GM12878 (cell line): ENCODE data around the gene PCSK6. TPM values are rescaled to one million over a fixed set of nuclear protein-coding genes. Genes with fewer than 3 reads are reported as not detected.

Experiments
- ATAC-seq: fragments of 200-7000 bp; cut with Tn5 transposase; 3 replicates; pipeline ENCODE4 v1.9.1; 2020; ENCODE audit warnings: mild to moderate bottlenecking, moderate library complexity
- BruUV-seq: library from RNA; stranded (reverse); fragments of 400-500 nt; replicated peaks from 2 replicates; lab custom pipeline; 2021; lab: Mats Ljungman, UMichigan
- CTCF ChIA-PET: fragments of 300-600 bp; sonication (Branson Sonifier 250); formaldehyde crosslinking; extraction: SDS; loops from one replicate; lab custom pipeline; 2021; ENCODE audit warnings: inconsistent platforms; lab: Yijun Ruan, JAX
- POLR2A ChIA-PET: fragments of 350-600 bp; formaldehyde crosslinking; extraction: SDS; loops from one replicate; lab custom pipeline; 2021; ENCODE audit warnings: inconsistent platforms; lab: Charles Lee
- RAD21 ChIA-PET: fragments of 300-600 bp; sonication (Branson Sonifier 250); formaldehyde crosslinking; loops from one replicate; lab custom pipeline; 2023; ENCODE audit warnings: antibody characterized with exemption; ENCODE audit not compliant: unreplicated experiment; lab: Charles Lee
- SMC1A ChIA-PET: fragments of 300-600 bp; sonication (Branson Sonifier 250); formaldehyde crosslinking; loops from one replicate; lab custom pipeline; 2023; ENCODE audit not compliant: unreplicated experiment, uncharacterized antibody; lab: Charles Lee
- DNase-seq: peaks from one replicate; pipeline ENCODE4 v3.0.0-alpha.2; 2011; ENCODE audit warnings: low read depth, low spot score
- FAIRE-seq: peaks from 3 replicates; lab custom pipeline; 2011; peaks lifted over from hg19 to GRCh38; lab: Jason Lieb, UNC
- H2AFZ ChIP-seq: 2 replicates; pipeline ENCODE4 v1.6.0; 2011; ENCODE audit warnings: low read depth, low read length, control low read depth; ENCODE audit not compliant: control insufficient read depth
- H3K27ac ChIP-seq: 2 replicates; pipeline ENCODE4 v1.5.1; 2011; ENCODE audit warnings: control low read depth; ENCODE audit not compliant: control insufficient read depth, insufficient read depth
- H3K27me3 ChIP-seq, 2 experiments: replicated peaks in 1 of 2; 2 replicates each; pipeline versions ENCODE4 v1.6.0 to v1.6.1; 2011; ENCODE audit warnings: low read length in 1 of 2; ENCODE audit not compliant: control insufficient read depth in 2 of 2, insufficient read depth in 2 of 2
- H3K36me3 ChIP-seq, 2 experiments: 2 replicates each; pipeline ENCODE4 v1.5.1; 2011; ENCODE audit warnings: low read length in 1 of 2; ENCODE audit not compliant: control insufficient read depth in 2 of 2, insufficient read depth in 2 of 2
- H3K4me1 ChIP-seq: 2 replicates; pipeline ENCODE4 v1.6.1; 2011; ENCODE audit warnings: mild to moderate bottlenecking, low read length, moderate library complexity, mixed read lengths; ENCODE audit not compliant: control insufficient read depth, insufficient read depth
- H3K4me2 ChIP-seq: 2 replicates; pipeline ENCODE4 v1.6.0; 2011; ENCODE audit warnings: control low read depth; ENCODE audit not compliant: control insufficient read depth, insufficient read depth
- H3K4me3 ChIP-seq: fragments of 200-600 bp; sonication (generic); 2 replicates; pipeline ENCODE4 v1.5.1; 2016
- H3K79me2 ChIP-seq: 2 replicates; pipeline ENCODE4 v1.6.0; 2011; ENCODE audit warnings: low read length; ENCODE audit not compliant: control insufficient read depth, insufficient read depth
- H3K9ac ChIP-seq: 2 replicates; pipeline ENCODE4 v1.8.0; 2011; ENCODE audit warnings: low read length, control low read depth, mixed read lengths; ENCODE audit not compliant: control insufficient read depth, insufficient read depth
- H3K9me3 ChIP-seq: replicated peaks from 3 replicates; pipeline ENCODE4 v1.5.1; 2011; ENCODE audit warnings: mild to moderate bottlenecking, low read length; ENCODE audit not compliant: control insufficient read depth, insufficient read depth
- H4K20me1 ChIP-seq: 2 replicates; pipeline ENCODE4 v1.6.0; 2011; ENCODE audit not compliant: control insufficient read depth, insufficient read depth
- CBX5 ChIP-seq: sonication (generic); IDR thresholded peaks from 2 replicates; pipeline ENCODE4 v1.6.1; 2016; ENCODE audit warnings: low read depth, moderate library complexity, mild to moderate bottlenecking, inconsistent platforms
- ESRRA ChIP-seq: IDR thresholded peaks from 2 replicates; pipeline ENCODE4 v1.6.1; 2012; ENCODE audit warnings: mild to moderate bottlenecking, low read length, improper control_type of control experiment
- POLR2AphosphoS5 ChIP-seq: IDR thresholded peaks from 2 replicates; pipeline ENCODE4 v1.6.1; 2011; ENCODE audit warnings: mild to moderate bottlenecking, low read length, inconsistent platforms
- WRNIP1 ChIP-seq: IDR thresholded peaks from 2 replicates; pipeline ENCODE4 v1.6.1; 2011; ENCODE audit warnings: low read depth, low read length, improper control_type of control experiment, borderline replicate concordance
- YBX1 ChIP-seq: fragments of 450-650 bp; IDR thresholded peaks from 2 replicates; pipeline ENCODE4 v1.6.1; 2016; ENCODE audit warnings: antibody characterized with exemption
- ZBED1 ChIP-seq: IDR thresholded peaks from 2 replicates; pipeline ENCODE4 v1.6.1; 2016; ENCODE audit warnings: borderline replicate concordance
- WGBS: methylation state at CpG from one replicate; pipeline ENCODE4 v1.1.6; 2016; ENCODE audit warnings: low lambda C conversion rate; ENCODE audit not compliant: insufficient replicate concordance, insufficient coverage; ENCODE audit errors: missing lambda C conversion rate; 5-methylcytosine and 5-hydroxymethylcytosine counted together
- in situ Hi-C: fragments of 300-500 bp; cut with MboI; formaldehyde crosslinking; loops from 9 replicates; pipeline ENCODE4 v1.14.3; 2018; ENCODE audit warnings: mixed read lengths
- intact Hi-C: fragments of 100-400 bp; cut with micrococcal nuclease; formaldehyde crosslinking; loops from one replicate; pipeline ENCODE4 v1.14.2; 2022; ENCODE audit not compliant: unreplicated experiment
- polyA plus RNA-seq, 11 experiments: library from polyadenylated mRNA; depleted of rRNA in 4 of 11; unstranded in 6 of 11; stranded (reverse) in 5 of 11; fragments of >200 nt; fragmentation: Nextera tagmentation in 4 of 11; fragmentation: Illumina TruSeq in 1 of 11; extraction: Ambion mirVana in 4 of 11; extraction: Trizol in 1 of 11; gene quantifications; 1 replicate in 1 of 11; 2 replicates in 10 of 11; pipeline versions ENCODE4 v1.2.1 to v1.2.3, GENCODE V29; 2011 to 2016; ENCODE audit warnings: inconsistent platforms in 2 of 11, missing spikeins in 2 of 11, low read depth in 1 of 11
- total RNA-seq, 4 experiments: library from RNA; depleted of rRNA in 3 of 4; stranded (reverse); fragments of >200 nt in 3 of 4; fragmentation: Illumina TruSeq in 1 of 4; extraction: Trizol in 1 of 4; gene quantifications; 2 replicates each; pipeline versions ENCODE4 v1.2.1 to v1.2.3, GENCODE V29; 2013 to 2021
- TF ChIP-seq, protein P1 (sequence below): fragments of 450-650 bp; IDR thresholded peaks from 2 replicates; pipeline ENCODE4 v1.6.1; 2018; ENCODE audit warnings: mild to moderate bottlenecking, low read depth, moderate library complexity; ENCODE audit not compliant: partially characterized antibody

The PCSK6 gene
- total and polyA plus RNA-seq, 10 of the 15 experiments (the other 5 are each of a cell fraction or from before 2014, with no cell fraction given): 0.19 to 0.67 (median 0.25) TPM; not detected in 4

DNA sequence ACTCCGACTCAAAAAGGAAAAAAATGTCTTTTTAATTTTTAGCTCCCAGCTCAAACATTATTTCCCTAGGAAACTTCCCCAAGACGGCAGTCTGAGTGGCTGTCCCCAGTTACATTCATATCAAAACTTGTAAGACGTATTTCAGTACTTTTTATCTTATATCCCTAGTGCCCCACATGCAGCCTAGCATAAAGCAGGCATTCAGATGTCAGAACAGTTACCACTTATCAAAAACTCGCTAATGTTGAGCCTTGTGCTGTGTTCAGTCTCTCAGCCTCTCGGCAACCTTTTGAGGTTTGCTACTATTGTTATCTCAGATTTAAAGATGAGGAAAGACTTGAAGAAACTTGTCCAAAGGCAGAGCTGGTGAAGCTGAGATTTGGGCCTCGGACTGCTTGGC is 205.6 kb downstream of the PCSK6 start:
- SMC1A ChIA-PET: interaction anchor here (0.6 to 1.7 kb wide), 3 partner anchors 9 to 267 kb away, joined by 3 to 7 read pairs (median 3); no protein-coding TSS in a partner anchor
- no peak overlapping the region for H2AFZ ChIP-seq
- H3K4me1 ChIP-seq: no peaks in the 10 kb centered on the region; the same call in 1 of the 2 replicates
- peaks cover 13% of the 10 kb centered on the region for H3K79me2 ChIP-seq
- no peaks in the 10 kb centered on the region for H3K27me3 ChIP-seq
- H3K9me3 ChIP-seq: no peaks in the 10 kb centered on the region; the same call in 2 of the 3 replicates
- H3K4me3 ChIP-seq: no peak overlapping the region
- WGBS: 17% methylated on average over 6 of the region's 6 CpGs
- TSS peak; percentile 35 for BruUV-seq
- DNase-seq (no peak), FAIRE-seq (no peak), ATAC-seq (no peak; the same call in 2 of the 3 replicates)
- RAD21 ChIA-PET: no interaction called here
- no peak for TF ChIP-seq WRNIP1
- no peak for TF ChIP-seq CBX5
- no peak for TF ChIP-seq YBX1
- TF ChIP-seq POLR2AphosphoS5: no peak
- no peak for TF ChIP-seq ESRRA
- TF ChIP-seq, protein P1, sequence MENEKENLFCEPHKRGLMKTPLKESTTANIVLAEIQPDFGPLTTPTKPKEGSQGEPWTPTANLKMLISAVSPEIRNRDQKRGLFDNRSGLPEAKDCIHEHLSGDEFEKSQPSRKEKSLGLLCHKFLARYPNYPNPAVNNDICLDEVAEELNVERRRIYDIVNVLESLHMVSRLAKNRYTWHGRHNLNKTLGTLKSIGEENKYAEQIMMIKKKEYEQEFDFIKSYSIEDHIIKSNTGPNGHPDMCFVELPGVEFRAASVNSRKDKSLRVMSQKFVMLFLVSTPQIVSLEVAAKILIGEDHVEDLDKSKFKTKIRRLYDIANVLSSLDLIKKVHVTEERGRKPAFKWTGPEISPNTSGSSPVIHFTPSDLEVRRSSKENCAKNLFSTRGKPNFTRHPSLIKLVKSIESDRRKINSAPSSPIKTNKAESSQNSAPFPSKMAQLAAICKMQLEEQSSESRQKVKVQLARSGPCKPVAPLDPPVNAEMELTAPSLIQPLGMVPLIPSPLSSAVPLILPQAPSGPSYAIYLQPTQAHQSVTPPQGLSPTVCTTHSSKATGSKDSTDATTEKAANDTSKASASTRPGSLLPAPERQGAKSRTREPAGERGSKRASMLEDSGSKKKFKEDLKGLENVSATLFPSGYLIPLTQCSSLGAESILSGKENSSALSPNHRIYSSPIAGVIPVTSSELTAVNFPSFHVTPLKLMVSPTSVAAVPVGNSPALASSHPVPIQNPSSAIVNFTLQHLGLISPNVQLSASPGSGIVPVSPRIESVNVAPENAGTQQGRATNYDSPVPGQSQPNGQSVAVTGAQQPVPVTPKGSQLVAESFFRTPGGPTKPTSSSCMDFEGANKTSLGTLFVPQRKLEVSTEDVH: no peak
- TF ChIP-seq ZBED1: no peak
- H3K9ac ChIP-seq: no peak overlapping the region
- H3K4me2 ChIP-seq: no peak overlapping the region
- in situ Hi-C loops (no loop called here), intact Hi-C loops (no loop called here)
- peaks cover 18 to 57% of the 10 kb centered on the region in 2 experiments for H3K36me3 ChIP-seq
- CTCF ChIA-PET: interaction anchor here (2.5 kb wide), 1 partner anchor 10 kb away, joined by 17 read pairs; the partner anchor contains the start of gene SNRPA1
- POLR2A ChIA-PET: interaction anchor here (2.3 kb wide), 1 partner anchor 10 kb away, joined by 10 read pairs; the partner anchor contains the start of gene SNRPA1
- no peaks in the 10 kb centered on the region for H4K20me1 ChIP-seq
- no peak overlapping the region for H3K27ac ChIP-seq
